HG03432 (cell line): Measurements from ENCODE around the gene NCK1.

Experiments
- ATAC-seq: cut with Tn5 transposase; IDR thresholded peaks from one replicate; pipeline ENCODE4 v1.9.1; 2021; ENCODE audit warnings: mild to moderate bottlenecking, moderate library complexity; ENCODE audit not compliant: unreplicated experiment

The NCK1 gene

DNA sequence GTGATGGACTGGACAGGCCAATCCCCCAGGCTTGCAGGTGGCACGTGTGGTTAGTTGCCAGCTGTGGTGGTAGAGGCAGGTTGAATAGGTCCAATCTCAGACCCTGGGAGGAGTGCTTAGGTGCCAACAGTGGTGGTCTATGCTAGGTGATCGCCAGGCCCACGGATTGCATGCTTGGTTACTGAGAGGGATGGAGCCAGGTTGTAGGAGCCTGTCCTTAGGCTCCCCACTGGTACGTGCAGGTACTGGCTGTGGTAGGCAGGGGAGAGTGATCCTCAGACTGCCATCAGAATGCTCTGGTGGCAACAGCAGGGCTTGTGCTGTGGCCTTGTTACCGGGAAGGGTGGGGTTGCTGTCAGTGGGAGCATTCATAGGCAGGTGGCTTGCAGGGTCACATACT lies 44.7 kb downstream of the NCK1 start:
- no peak for ATAC-seq

DNA sequence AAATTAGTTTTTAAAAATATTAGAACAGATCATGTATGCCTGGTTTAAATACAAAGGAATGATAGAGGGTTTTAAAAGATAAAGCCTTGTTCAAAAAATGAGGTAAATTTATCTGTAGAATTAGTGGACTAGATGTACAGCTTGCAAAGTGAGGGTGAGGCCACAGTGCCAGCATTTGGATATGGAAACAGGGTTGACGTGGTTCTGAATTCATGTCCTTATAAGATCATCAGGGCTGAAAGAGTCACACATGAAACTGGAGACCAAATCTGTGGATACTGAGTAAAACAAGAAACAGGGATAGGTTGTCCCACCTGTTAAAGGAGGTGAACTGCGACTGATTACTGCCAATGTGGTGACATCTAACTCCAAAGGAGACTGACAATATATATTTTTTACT lies 46.3 kb downstream of the NCK1 start:
- no peak for ATAC-seq

DNA sequence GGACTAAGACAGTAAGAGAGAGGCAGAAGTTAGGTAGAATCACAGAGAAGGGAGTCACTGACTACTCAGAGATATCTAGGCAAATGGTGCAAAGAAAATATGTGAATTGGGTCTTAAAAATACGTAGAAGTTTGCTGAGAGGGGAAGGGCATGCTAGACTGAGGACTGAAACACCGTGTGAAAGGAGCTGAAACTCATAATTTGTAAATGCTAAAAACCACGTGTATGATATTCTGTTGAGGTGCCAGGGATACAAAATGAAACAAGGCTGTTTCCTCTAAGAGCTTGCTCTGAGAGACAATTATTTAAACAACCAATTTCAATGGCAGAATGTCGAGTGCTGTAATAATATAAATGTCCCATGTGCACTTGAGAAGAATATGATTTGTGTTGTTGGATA lies 47.2 kb downstream of the NCK1 start:
- ATAC-seq: no peak

DNA sequence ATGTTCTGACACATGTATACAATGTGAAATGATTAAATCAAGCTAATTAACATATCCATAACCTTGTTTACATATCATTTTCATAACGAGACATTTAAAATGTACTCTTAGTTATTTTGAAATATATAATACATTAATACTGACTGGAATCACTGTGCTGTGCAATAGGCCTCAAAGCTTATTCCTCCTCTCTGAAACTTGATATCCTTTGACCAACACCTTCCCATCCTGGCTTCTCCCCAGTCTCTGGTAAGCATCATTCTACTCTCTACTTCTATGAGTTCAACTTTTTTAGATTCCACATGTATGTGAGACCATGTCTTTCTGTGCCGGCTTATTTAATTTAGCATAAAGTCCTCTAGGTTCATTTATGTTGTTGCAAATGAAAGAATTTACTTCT lies 48.7 kb downstream of the NCK1 start:
- ATAC-seq: no peak

DNA sequence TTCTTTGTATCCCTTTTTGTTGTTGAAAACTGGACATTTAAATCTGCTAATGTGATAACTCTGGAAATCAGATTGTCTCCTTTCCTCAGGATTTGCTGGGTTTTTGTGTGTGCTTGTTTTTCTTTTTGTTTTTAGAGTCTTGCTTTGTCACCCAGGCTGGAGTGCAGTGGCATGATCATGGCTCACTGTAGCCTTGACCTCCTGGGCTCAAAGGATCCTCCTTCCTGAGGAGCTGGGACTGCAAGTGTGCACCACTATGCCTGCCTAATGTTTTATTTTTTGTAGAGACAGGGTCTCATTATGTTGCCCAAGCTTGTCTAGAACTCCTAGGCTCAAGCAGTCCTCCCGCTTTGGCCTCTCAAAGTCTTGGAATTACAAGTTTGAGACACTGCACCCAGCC lies 51.2 kb downstream of the NCK1 start:
- ATAC-seq: no peak

DNA sequence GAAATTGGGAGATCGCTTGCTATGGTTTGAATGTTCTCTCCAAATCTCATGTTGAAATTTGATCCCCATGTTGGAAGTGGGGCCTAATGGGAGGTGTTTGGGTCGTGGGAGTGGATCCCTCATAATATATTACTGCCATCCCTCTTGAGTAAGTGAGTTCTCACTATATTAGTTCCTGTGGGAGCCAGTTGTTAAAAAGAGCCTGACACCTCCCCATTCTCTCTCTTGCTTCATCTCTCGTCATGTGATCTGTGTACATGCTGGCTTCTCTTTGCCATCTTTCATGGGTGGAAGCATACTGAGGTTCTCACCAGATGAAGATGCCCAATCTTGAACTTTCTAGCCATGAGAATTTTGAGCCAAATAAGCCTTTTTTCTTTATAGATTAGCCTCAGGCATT lies 52.7 kb downstream of the NCK1 start:
- ATAC-seq: no peak

DNA sequence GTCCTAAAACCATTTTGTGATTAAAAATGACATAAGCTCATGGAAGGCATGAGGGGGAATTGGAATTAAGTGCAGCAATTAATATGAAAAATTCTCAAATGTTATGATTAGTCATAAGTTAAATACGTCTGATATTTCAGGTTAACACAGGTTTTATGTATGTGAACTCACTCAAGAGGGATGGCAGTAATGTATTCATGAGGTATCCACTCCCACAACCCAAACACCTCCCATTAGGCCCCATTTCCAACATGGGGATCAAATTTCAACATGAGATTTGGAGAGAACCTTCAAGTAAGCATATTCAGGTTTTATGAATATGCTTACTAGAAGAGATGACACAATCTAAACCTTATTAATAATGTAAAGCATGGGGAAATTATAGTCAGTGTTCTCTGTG lies 54.2 kb downstream of the NCK1 start:
- no peak for ATAC-seq

DNA sequence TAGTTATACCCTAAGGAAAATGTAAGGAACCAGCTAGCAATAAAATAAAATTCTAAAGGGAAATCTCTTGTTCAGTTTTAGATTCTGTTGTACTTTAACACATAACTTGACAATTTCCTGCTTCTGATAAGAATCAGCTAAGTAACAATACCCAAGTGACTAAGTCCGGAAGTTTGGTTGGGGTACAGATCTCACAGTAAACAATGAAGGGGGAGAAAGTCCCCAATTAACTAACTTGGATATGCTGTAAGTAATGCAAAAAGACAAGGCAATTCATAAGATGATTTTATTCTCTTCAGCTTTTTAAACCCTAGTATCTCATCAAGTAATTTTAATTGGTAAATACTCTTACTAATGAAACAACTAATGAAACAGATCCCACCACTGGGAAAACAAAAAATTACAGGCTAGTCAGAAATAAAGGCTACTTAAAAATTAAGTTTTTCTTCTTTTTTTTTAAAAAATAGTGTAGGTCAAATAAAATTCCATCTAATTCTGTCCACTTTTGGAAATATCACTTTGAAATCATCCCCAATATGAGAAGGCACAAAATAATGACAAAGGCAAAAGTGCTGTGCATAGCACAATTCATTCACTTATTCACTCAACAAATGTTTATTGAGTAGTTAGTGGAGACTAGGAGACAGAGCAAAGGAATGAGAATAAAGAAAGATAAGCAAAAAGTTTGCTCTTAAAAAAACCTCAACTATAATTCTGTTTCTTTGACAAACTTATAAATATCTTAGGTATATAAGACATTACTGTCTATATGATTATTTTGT lies 58.0 kb downstream of the NCK1 start:
- no peak for ATAC-seq

DNA sequence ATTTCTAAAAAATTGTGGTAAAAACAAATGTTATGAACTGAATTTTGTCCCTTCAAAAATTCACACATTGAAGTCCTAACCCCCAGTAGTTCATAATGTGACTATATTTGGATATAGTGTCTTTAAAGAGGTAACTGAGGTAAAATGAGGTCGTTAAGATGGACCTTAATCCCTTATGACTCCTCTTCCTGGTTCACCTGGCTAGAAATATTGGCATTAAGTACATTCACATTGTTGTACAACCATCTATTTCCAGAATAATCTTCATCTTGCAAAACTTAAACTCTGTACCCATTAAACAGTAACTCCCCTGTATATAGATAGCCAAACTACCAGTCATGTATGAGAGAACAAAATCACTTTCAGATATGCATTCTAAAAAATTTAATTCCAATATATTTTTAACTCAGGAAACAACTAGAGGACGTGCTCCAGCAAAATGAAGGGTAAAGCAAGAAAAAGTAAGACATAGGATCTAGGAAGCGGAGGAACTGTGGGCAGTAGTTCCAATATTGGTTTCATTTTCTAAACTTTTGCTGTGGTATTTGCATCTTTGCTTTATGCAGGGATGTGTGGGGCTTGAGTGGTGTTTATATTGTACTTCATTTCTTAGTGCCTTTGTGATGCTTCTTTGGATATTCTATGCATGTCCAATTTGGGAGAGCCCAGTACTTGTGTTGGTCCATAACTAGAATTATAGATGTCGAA lies 59.0 kb downstream of the NCK1 start:
- ATAC-seq: no peak

DNA sequence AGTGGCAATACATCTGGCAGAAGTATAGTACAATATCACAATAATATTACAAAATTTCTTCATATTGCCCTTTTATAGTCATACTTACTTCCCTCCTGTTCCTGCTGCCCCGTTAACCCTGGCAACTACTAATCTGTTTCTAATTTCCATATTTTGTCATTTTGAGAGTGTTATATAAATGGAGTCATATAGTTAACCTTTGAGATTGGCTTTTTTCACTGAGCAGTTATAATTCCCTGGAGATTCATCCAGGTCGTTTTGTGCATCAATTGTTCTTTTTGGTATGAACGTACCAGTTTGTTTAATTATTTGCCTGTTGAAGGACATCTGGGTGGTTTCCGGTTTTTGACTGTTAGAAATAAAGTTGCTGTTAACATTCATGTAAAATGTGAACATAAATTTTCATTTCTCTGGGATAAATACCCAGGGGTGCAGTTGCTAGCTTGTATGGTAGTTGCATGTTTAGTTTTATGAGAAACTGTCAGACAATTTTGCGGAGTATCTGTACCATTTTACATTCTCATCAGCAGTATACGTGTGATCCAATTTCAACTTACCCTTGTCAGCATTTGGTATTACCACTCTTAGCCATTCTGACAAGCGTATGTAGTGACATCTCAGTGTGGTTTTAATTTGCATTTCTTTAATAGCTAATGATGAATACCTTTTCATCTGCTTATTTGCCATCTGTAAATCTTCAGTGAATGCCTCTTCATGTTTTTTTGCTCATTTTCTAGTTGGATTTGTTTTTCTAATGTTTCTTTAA lies 63.6 kb downstream of the NCK1 start:
- peak; percentile 73 for ATAC-seq

DNA sequence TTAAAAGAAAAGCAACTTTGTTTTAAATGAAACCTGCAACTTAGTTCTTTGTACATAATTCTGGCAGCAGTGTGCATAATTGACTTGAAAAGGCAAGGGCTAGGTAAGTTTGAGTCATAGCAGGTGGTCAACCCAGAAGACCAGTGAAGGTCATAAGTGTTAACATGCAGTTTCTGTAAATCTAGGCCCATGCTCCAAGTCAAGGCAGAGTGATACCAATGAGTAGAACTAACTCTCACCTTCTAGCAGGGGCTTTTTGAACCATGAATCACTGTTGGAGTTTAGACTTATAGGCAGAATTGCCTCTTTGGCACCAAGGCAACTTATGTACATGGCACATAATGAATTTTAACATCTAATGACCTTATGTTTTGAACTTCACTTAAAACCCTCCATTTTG lies 66.2 kb downstream of the NCK1 start:
- ATAC-seq: no peak

DNA sequence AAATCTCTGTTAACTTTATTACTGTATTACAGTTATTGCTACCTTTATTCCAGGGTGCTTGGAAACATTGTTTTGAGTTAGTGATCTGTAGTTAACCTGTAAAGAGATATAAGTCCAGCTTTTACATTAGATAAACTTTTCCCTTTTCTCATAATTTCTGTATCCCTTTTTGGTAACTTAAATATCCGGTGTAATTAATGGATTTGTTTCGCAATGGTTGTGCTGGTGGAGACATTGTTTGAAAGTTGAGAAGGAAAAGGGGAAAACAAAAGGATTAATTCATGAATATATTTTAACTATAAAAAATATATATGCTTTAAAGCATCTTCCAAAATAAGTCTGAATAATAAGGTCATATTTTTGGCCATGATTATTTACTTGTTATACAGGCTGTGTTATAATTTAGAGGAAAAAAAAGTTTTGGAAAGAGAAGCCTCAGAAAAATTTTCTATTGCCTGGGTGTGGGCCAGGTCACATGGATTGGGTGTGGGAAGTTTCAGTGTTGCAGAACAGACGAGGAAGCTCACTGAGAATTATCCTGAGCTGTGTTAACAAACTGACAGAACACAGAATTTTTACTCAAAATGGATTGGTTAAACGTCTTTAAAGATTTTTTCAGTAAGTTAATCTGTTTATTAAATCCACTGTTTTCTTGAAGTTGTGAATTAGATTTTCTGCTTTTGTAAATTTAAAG lies 68.1 kb downstream of the NCK1 start:
- ATAC-seq: no peak

DNA sequence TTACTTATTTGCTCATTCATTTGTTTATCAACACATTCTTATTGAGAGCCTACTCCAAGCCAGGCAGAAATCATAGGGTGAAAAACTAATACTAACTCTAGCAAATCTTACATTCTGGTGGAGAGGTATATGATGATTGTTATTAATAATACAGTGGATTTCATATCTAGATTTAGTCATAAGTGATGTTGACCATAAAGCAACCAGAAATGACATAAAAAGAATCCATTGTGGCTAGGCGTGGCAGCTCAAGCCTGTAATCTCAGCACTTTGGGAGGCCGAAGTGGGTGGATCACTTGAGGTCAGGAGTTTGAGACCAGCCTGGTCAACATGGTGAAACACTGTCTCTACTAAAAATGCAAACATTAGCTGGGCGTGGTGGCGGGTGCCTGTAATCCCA lies 69.6 kb downstream of the NCK1 start:
- no peak for ATAC-seq

DNA sequence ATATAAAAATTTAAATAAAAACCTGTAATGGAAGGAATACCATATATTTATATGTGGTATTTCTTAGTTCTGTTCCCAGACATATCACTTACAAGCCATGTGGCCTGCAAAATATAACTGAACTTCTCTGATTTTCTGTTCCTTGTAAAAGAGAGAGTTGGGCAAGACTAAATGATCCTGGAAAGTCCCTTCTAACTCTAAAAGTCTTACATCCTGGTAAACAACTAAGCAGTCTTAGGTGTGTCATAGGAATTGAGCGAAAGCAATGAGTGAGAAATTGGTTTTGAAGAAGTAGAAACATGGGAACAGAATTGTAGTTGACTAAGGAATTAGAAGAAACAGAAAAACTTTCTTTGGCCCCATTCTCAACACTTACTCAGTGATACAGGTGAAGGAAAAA lies 70.5 kb downstream of the NCK1 start:
- peak; percentile 69 for ATAC-seq

DNA sequence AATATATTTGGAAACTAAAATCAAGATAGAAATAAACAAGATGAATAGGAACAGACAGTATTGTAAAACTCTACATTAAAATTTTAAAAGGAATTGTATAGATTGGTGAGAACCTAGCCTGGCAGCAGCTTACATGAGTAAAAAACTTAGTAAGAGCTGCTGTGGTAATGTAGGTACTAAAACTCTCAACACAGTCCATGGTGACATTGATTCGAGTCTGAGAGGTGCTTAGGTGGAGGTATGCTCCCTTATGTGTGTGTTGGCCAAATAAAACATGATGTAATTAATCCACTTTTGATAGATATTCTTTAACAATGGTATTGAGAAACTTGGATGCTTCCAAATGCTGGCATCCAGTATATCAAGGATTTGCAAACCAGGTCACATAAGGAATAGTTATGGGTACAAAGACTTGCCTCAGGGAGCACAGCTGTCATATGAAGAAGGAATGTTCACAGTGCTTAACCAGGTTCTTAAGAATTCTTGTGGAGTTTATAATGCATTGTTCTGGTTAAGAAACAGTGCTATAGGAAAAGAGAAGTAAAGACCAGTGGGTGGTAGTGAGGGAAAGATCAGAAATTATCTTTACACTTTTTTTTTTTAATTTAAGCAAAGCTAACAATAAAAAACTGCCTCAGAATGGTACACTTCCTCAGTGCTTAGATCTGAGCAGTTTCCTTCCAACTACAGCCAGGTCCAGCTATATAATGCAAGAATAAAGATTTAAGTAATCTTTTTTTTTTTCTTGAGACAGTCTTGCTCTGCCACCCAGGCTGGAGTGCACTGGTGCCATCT lies 71.2 kb downstream of the NCK1 start:
- ATAC-seq: no peak

DNA sequence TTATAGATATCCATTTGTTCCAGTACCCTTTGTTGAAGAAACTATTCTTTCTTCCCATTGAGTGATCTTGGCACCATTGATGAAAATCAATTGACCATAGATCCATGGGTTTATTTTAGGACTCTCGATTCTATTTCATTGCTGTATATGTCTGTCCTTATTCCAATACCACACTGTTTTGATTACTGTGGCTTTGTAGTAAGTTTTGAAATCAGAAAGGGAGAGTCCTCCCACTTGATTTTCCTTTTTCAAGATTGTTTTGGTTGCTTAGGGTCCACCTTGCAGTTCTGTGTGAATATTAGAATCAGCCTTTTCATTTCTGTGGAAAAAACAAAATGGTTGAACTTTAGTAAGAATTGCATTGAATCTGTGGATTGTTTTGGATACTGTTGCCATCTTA lies 75.2 kb downstream of the NCK1 start:
- no peak for ATAC-seq

DNA sequence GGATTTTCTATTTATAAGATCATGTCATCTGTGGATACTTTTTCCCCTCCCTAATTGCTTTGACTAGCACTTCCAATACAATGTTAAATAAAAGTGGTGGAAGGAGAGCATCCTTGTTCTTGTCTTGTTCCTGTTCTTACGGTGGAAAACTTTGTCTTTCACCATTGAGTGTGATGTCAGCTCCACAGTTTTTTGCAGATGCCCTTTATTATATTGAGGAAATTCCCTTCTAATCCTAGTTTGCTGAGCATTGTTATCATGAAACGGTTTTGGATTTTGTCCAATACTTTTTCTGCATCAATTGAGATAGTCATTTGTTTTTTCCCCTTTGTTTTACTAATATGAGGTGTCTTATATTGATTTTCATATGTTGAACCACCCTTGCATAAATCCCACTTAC lies 75.8 kb downstream of the NCK1 start:
- ATAC-seq: no peak

DNA sequence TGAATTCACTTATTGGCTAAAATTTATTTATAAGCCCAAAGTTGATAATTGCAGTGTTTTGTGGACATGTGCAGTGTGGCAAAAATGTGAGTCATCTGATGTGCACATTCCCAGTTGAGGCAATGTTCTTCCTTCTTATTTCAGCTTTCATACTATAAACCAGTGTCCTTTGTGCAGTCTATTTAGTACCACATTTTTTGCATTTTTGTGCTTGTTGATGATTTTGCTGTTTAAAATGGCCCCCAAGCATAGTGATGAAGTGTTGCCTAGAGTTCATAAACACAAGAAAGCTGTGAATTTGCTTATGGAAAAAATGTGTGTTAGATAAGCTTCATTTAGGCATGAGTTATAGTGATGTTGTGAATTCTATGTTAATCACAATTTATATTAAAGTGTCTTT lies 76.3 kb downstream of the NCK1 start:
- no peak for ATAC-seq

DNA sequence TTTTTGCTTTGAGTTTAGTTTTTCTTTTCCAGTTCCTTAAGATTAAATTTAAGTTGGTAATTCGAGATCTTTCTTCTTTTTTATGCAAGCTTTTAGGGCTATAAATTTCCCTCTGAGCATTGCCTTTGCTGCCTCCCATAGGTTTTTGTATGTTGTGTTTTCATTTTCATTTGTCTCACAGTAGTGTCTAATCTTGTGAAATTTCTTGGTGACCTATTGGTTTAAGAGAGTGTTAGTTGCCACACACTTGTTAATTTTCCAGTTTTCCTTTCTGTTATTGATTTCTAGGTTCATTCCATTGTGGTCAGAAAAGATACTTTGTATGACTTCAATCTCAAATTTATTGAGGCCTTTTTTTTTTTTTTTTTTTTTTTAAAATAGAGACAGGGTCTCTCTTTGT lies 77.5 kb downstream of the NCK1 start:
- ATAC-seq: no peak

DNA sequence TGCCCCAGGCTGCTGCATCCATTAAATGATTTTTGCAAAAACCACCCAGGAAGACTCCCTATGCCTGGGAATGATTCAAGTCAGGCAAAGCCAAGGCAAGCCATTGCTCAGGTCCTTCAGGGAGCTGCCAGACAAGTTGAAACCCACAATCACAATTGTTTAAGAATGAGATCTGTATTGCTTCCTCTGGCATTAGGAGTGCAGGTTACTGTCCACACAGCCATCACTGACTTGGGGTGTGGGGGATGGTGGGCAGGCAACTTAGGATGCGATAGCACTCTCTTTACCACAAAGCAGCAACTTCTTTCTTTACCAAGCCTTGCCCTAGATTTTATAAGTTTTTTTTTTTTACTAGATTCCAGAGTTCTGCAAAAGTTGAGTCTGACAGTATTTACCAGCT lies 80.8 kb downstream of the NCK1 start:
- no peak for ATAC-seq

DNA sequence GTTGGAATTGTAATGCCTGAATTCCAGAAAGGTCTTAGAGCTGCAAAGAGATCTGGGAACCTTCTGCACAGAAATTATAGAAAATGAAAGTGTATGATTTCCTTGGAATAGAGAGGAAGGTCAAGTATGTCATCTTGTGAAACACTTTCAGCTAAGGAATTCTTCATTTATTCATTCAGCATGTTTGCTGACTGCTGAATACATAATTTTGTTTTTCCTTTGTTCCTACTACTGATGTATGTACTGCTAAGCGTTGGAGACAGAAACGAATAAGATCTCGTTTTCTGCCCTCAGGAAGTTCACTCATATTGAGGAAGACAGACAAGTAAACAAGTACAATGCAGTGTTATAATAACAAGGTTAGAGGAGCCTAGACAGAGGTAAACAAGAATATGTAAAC lies 81.4 kb downstream of the NCK1 start:
- ATAC-seq: no peak
